ENCODE measurements around the gene GRK1.
"Not testable (repeated sequence)": the region's sequence is repeated elsewhere in the genome, so short reads cannot be mapped to it uniquely, and the experiment has no call there.

DNA sequence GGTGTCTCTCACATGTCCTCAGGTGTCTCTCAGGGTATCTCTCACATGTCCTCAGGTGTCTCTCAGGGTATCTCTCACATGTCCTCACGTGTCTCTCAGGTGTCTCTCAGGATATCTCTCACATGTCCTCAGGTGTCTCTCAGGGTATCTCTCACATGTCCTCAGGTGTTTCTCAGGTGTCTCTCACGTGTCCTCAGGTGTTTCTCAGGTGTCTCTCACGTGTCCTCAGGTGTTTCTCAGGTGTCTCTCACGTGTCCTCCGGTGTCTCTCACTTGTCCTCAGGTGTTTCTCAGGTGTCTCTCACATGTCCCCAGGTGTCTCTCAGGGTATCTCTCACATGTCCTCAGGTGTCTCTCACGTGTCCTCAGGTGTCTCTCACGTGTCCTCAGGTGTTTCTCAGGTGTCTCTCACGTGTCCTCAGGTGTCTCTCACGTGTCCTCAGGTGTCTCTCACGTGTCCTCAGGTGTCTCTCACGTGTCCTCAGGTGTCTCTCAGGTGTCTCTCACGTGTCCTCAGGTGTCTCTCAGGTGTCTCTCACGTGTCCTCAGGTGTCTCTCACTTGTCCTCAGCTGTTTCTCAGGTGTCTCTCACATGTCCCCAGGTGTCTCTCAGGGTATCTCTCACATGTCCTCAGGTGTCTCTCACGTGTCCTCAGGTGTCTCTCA lies 42.2 kb upstream of the GRK1 start:
- not testable (repeated sequence) for TF ChIP-seq ZFX (IDR thresholded peaks at IDR 0.05; ENCODE audit: borderline replicate concordance)
- TF ChIP-seq, protein P1, sequence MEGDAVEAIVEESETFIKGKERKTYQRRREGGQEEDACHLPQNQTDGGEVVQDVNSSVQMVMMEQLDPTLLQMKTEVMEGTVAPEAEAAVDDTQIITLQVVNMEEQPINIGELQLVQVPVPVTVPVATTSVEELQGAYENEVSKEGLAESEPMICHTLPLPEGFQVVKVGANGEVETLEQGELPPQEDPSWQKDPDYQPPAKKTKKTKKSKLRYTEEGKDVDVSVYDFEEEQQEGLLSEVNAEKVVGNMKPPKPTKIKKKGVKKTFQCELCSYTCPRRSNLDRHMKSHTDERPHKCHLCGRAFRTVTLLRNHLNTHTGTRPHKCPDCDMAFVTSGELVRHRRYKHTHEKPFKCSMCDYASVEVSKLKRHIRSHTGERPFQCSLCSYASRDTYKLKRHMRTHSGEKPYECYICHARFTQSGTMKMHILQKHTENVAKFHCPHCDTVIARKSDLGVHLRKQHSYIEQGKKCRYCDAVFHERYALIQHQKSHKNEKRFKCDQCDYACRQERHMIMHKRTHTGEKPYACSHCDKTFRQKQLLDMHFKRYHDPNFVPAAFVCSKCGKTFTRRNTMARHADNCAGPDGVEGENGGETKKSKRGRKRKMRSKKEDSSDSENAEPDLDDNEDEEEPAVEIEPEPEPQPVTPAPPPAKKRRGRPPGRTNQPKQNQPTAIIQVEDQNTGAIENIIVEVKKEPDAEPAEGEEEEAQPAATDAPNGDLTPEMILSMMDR (IDR thresholded peaks at IDR 0.05) = not testable (repeated sequence)

All from 22Rv1 (cell line).